A549 (cell line): ENCODE data around the gene SMIM21.

ENCODE experiments used
- BHLHE40 ChIP-seq: IDR thresholded peaks from 2 replicates; pipeline ENCODE4 v1.6.1; 2012; ENCODE audit warnings: low read depth, low read length, inconsistent platforms
- CHD4 ChIP-seq: fragments of 200-600 bp; sonication (generic); IDR thresholded peaks from 2 replicates; pipeline ENCODE4 v1.6.1; 2016; ENCODE audit warnings: antibody characterized with exemption, mild to moderate bottlenecking, borderline replicate concordance
- CTCF ChIP-seq: fragments of >200 bp; sonication (Bioruptor Twin); formaldehyde crosslinking; IDR thresholded peaks from 3 replicates; pipeline ENCODE4 v1.5.1; 2016
- EP300 ChIP-seq, 2 experiments: fragments of >200 bp; sonication (Bioruptor Twin); formaldehyde crosslinking; IDR thresholded peaks; 2 replicates in 1 of 2; 3 replicates in 1 of 2; pipeline ENCODE4 v1.6.1; 2016 to 2017
- HMGXB4 ChIP-seq: fragments of 250-450 bp; sonication (Bioruptor Pico); IDR thresholded peaks from 2 replicates; pipeline ENCODE4 v1.5.0; 2021; ENCODE audit warnings: mild to moderate bottlenecking, moderate library complexity, borderline replicate concordance
- HOXA7 ChIP-seq: fragments of 250-450 bp; sonication (Bioruptor Pico); IDR thresholded peaks from 2 replicates; pipeline ENCODE4 v1.5.0; 2020; ENCODE audit warnings: mild to moderate bottlenecking, moderate library complexity
- JUNB ChIP-seq: fragments of >200 bp; sonication (Bioruptor Twin); formaldehyde crosslinking; IDR thresholded peaks from 2 replicates; pipeline ENCODE4 v1.6.1; 2016
- MAX ChIP-seq: IDR thresholded peaks from 2 replicates; pipeline ENCODE4 v1.6.1; 2012
- NR3C1 ChIP-seq: fragments of >200 bp; sonication (Bioruptor Twin); formaldehyde crosslinking; IDR thresholded peaks from 3 replicates; pipeline ENCODE4 v1.6.1; 2017
- PBX3 ChIP-seq: IDR thresholded peaks from 2 replicates; pipeline ENCODE4 v1.6.1; 2012
- PHF8 ChIP-seq: fragments of 200-600 bp; sonication (generic); IDR thresholded peaks from 2 replicates; pipeline ENCODE4 v1.6.1; 2016; ENCODE audit warnings: low read depth, mild to moderate bottlenecking, antibody characterized with exemption, moderate library complexity, borderline replicate concordance
- POLR2A ChIP-seq: IDR thresholded peaks from 2 replicates; pipeline ENCODE4 v1.6.1; 2012; ENCODE audit warnings: mild to moderate bottlenecking, low read length
- POLR2AphosphoS2 ChIP-seq: conservative IDR thresholded peaks from 2 replicates; pipeline ENCODE4 v1.6.1; 2012; ENCODE audit warnings: low read length, improper control_type of control experiment, inconsistent platforms
- ZSCAN20 ChIP-seq: fragments of 250-450 bp; sonication (Bioruptor Pico); IDR thresholded peaks from 2 replicates; pipeline ENCODE4 v1.8.0; 2022; ENCODE audit warnings: mild to moderate bottlenecking, moderate library complexity

GRCh38 chr18:75438891-75439290, 11.4 kb upstream of the SMIM21 start:
- TF ChIP-seq CTCF (no peak), POLR2AphosphoS2 (no peak), POLR2A (no peak), ZSCAN20 (no peak), MAX (no peak), JUNB (no peak), CHD4 (no peak), BHLHE40 (no peak), PBX3 (no peak), EP300 (IDR thresholded peaks at IDR 0.05) (no peak), HMGXB4 (no peak), HOXA7 (no peak), PHF8 (no peak), NR3C1 (no peak)
